HCT116 (cell line): ENCODE data around the gene HCAR3. TPM values are rescaled to one million over a fixed set of nuclear protein-coding genes. Genes with fewer than 3 reads are reported as not detected.
"Not testable (repeated sequence)": the region's sequence is repeated elsewhere in the genome, so short reads cannot be mapped to it uniquely, and the experiment has no call there.

Experiments
- ATAC-seq: fragments of 200-7000 bp; cut with Tn5 transposase; 2 replicates; pipeline ENCODE4 v1.9.1; 2020; ENCODE audit warnings: mild to moderate bottlenecking, moderate library complexity
- BruUV-seq: library from RNA; stranded (reverse); fragments of 400-500 nt; replicated peaks from 2 replicates; lab custom pipeline; 2021; lab: Mats Ljungman, UMichigan
- CTCF ChIA-PET: fragments of 300-600 bp; sonication (Branson Sonifier 250); formaldehyde crosslinking; loops from one replicate; lab custom pipeline; 2021; ENCODE audit warnings: antibody characterized with exemption; lab: Charles Lee
- POLR2A ChIA-PET: fragments of 300-600, 350-600 bp; sonication (Branson Sonifier 250); formaldehyde crosslinking; loops from one replicate; lab custom pipeline; 2021; ENCODE audit warnings: antibody characterized with exemption; lab: Charles Lee
- RAD21 ChIA-PET, 2 experiments: fragments of 300-600 bp; sonication (Branson Sonifier 250); formaldehyde crosslinking; loops; one replicate each; lab custom pipeline; 2023; ENCODE audit warnings: low total read pairs in 2 of 2; ENCODE audit not compliant: uncharacterized antibody in 2 of 2, unreplicated experiment in 2 of 2, low non-redundant PET in 1 of 2; lab: Charles Lee
- DNase-seq: peaks from one replicate; pipeline ENCODE4 v3.0.0-alpha.2; 2010; ENCODE audit warnings: low read depth, low spot score
- H2AFZ ChIP-seq: fragments of 200-600 bp; shearing (Covaris generic), sonication (generic); 2 replicates; pipeline ENCODE4 v1.6.1; 2017; ENCODE audit warnings: low read depth, mixed run types, mixed read lengths, antibody characterized with exemption, low read length; ENCODE audit not compliant: poor library complexity, severe bottlenecking
- H3K27ac ChIP-seq: 2 replicates; pipeline ENCODE4 v1.5.1; 2012; ENCODE audit warnings: low read depth, low read length
- H3K27me3 ChIP-seq: fragments of 200-600 bp; sonication (generic); 2 replicates; pipeline ENCODE4 v1.6.1; 2016; ENCODE audit warnings: mixed run types, low read length, mixed read lengths; ENCODE audit not compliant: insufficient read depth
- H3K36me3 ChIP-seq, 2 experiments: fragments of 200-500 bp in 1 of 2; fragments of 200-600 bp in 1 of 2; sonication (Bioruptor generic) in 1 of 2; sonication (generic) in 1 of 2; 2 replicates each; pipeline versions ENCODE4 v1.5.1 to v1.6.1; 2014 to 2016; ENCODE audit warnings: low read length in 2 of 2, inconsistent platforms in 1 of 2, mixed read lengths in 1 of 2, mixed run types in 1 of 2; ENCODE audit not compliant: insufficient read depth in 2 of 2, control insufficient read depth in 1 of 2
- H3K4me1 ChIP-seq, 2 experiments: fragments of 200-600 bp in 1 of 2; sonication (generic) in 1 of 2; 2 replicates each; pipeline versions ENCODE4 v1.5.1 to v1.6.1; 2012 to 2017; ENCODE audit warnings: low read length in 2 of 2, inconsistent platforms in 1 of 2, mild to moderate bottlenecking in 1 of 2, mixed read lengths in 1 of 2, mixed run types in 1 of 2, moderate library complexity in 1 of 2; ENCODE audit not compliant: insufficient read depth in 2 of 2, control insufficient read depth in 1 of 2
- H3K4me2 ChIP-seq: fragments of 200-600 bp; sonication (generic); 2 replicates; pipeline ENCODE4 v1.6.1; 2017; ENCODE audit warnings: mixed run types, low read length, mixed read lengths
- H3K4me3 ChIP-seq, 2 experiments: fragments of 200-600 bp in 1 of 2; sonication (generic) in 1 of 2; replicated peaks in 1 of 2; 2 replicates each; pipeline ENCODE4 v1.5.1; 2011 to 2016; ENCODE audit warnings: low read length in 2 of 2, control low read depth in 1 of 2, low read depth in 1 of 2, mild to moderate bottlenecking in 1 of 2, mixed read lengths in 1 of 2, mixed run types in 1 of 2
- H3K79me2 ChIP-seq: fragments of 200-600 bp; sonication (generic); 2 replicates; pipeline ENCODE4 v1.6.1; 2017; ENCODE audit warnings: mild to moderate bottlenecking, mixed run types, low read length, moderate library complexity, mixed read lengths; ENCODE audit not compliant: insufficient read depth
- H3K9ac ChIP-seq: fragments of 200-600 bp; sonication (generic); 2 replicates; pipeline ENCODE4 v1.6.1; 2016; ENCODE audit warnings: low read length, mixed read lengths
- H3K9me2 ChIP-seq: fragments of 200-600 bp; sonication (generic), shearing (Covaris generic); 2 replicates; pipeline ENCODE4 v1.6.1; 2017; ENCODE audit warnings: mixed run types, mild to moderate bottlenecking, moderate library complexity; ENCODE audit not compliant: insufficient read depth
- H3K9me3 ChIP-seq, 2 experiments: fragments of 200-500 bp in 1 of 2; fragments of 200-600 bp in 1 of 2; sonication (Bioruptor generic) in 1 of 2; sonication (generic) in 1 of 2; 2 replicates each; pipeline ENCODE4 v1.6.1; 2014 to 2017; ENCODE audit warnings: low read length in 2 of 2, mixed read lengths in 2 of 2, inconsistent platforms in 1 of 2, low read depth in 1 of 2, mild to moderate bottlenecking in 1 of 2, mixed run types in 1 of 2, moderate library complexity in 1 of 2; ENCODE audit not compliant: control insufficient read depth in 1 of 2, insufficient read depth in 1 of 2
- H4K20me1 ChIP-seq: fragments of 200-600 bp; sonication (generic), shearing (Covaris generic); 2 replicates; pipeline ENCODE4 v1.6.1; 2017; ENCODE audit warnings: mixed run types, mild to moderate bottlenecking, moderate library complexity; ENCODE audit not compliant: insufficient read depth
- CBX3 ChIP-seq: IDR thresholded peaks from 2 replicates; pipeline ENCODE4 v1.6.1; 2012; ENCODE audit warnings: low read depth
- EZH2 ChIP-seq: fragments of 200-600 bp; sonication (generic); IDR thresholded peaks from 2 replicates; pipeline ENCODE4 v1.6.1; 2017; ENCODE audit warnings: antibody characterized with exemption, mixed run types
- EZH2phosphoT487 ChIP-seq: fragments of 200-600 bp; IDR thresholded peaks from 2 replicates; pipeline ENCODE4 v1.6.1; 2018; ENCODE audit warnings: antibody characterized with exemption, borderline replicate concordance
- RAD21 ChIP-seq: IDR thresholded peaks from 2 replicates; pipeline ENCODE4 v1.6.1; 2012; ENCODE audit warnings: low read depth, mild to moderate bottlenecking
- intact Hi-C: fragments of 100-400 bp; cut with micrococcal nuclease; formaldehyde crosslinking; loops from 2 replicates; pipeline ENCODE4 v1.10.0; 2022
- total RNA-seq: library from RNA; stranded (reverse); gene quantifications from one replicate; pipeline ENCODE4 v1.2.1, GENCODE V29; 2021; ENCODE audit not compliant: unreplicated experiment
- TF ChIP-seq, protein P1 (sequence below): IDR thresholded peaks from 2 replicates; pipeline ENCODE4 v1.6.1; 2012; ENCODE audit warnings: low read depth

HCAR3 gene
- total RNA-seq, 1 experiment from 2014 or later, result not detected

DNA sequence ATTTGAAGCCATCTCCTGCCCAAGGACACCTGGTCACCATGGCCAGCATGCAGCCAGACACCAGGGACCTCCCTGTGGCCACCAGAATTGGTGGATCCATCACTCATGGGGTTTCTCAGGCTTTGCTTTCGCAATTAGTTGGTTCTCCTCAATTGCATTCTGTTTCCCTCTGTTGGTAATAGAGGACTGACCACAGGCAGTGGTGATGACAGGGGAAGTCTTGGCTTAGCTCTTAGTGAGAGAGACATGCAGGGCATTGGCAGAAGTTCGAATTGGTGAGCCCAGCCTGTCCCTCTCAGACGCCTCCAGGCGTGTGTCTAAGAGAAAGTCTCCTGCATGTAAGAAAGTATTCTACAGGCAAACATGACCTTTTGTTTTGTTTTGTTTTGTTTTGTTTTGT, 34.8 kb downstream of the HCAR3 start:
- no TSS peak for BruUV-seq
- Histone ChIP-seq H3K4me2 (no peak overlapping the region), H3K9me3 (no peaks in the 10 kb centered on the region), H3K27me3 (no peaks in the 10 kb centered on the region), H3K79me2 (no peaks in the 10 kb centered on the region), H3K4me1 (peaks cover 17 to 25% of the 10 kb centered on the region in 2 experiments), H4K20me1 (no peaks in the 10 kb centered on the region)
- TF ChIP-seq CBX3 (no peak), EZH2phosphoT487 (no peak), RAD21 (no peak), EZH2 (no peak)
- TF ChIP-seq, protein P1, sequence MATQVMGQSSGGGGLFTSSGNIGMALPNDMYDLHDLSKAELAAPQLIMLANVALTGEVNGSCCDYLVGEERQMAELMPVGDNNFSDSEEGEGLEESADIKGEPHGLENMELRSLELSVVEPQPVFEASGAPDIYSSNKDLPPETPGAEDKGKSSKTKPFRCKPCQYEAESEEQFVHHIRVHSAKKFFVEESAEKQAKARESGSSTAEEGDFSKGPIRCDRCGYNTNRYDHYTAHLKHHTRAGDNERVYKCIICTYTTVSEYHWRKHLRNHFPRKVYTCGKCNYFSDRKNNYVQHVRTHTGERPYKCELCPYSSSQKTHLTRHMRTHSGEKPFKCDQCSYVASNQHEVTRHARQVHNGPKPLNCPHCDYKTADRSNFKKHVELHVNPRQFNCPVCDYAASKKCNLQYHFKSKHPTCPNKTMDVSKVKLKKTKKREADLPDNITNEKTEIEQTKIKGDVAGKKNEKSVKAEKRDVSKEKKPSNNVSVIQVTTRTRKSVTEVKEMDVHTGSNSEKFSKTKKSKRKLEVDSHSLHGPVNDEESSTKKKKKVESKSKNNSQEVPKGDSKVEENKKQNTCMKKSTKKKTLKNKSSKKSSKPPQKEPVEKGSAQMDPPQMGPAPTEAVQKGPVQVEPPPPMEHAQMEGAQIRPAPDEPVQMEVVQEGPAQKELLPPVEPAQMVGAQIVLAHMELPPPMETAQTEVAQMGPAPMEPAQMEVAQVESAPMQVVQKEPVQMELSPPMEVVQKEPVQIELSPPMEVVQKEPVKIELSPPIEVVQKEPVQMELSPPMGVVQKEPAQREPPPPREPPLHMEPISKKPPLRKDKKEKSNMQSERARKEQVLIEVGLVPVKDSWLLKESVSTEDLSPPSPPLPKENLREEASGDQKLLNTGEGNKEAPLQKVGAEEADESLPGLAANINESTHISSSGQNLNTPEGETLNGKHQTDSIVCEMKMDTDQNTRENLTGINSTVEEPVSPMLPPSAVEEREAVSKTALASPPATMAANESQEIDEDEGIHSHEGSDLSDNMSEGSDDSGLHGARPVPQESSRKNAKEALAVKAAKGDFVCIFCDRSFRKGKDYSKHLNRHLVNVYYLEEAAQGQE, result no peak
- TF ChIP-seq, all 23 proteins: peak for 0
- Histone ChIP-seq H2AFZ (no peak overlapping the region), H3K9me2 (no peaks in the 10 kb centered on the region), H3K27ac (no peak overlapping the region), H3K36me3 (no peaks in the 10 kb centered on the region), H3K4me3 (no peak overlapping the region), H3K9ac (no peak overlapping the region)
- intact Hi-C loops, result no loop called here
- ATAC-seq, result no peak
- ChIA-PET POLR2A (no interaction called here), CTCF (no interaction called here), RAD21 (no interaction called here)
- no peak for DNase-seq

DNA sequence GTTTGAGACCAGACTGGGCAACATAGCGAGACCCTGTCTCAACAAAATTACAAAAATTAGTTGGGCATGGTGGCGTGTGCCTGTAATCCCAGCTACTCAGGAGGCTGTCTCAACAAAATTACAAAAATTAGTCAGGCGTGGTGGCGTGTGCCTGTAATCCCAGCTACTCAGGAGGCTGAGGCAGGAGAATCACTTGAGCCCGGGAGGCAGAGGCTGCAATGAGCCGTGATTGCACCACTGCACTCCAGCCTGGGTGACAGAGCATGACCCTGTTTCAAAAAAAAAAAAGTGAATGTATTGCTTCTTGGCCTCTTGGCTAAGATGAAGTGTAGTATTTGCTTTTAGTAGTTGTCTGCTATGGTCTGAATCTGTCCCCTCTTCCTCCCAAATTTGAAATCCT, 35.6 kb downstream of the HCAR3 start:
- ATAC-seq, BruUV-seq, CTCF ChIA-PET, H3K79me2 ChIP-seq, H3K4me3 ChIP-seq, H3K27me3 ChIP-seq, POLR2A ChIA-PET, H3K4me2 ChIP-seq, H2AFZ ChIP-seq, H4K20me1 ChIP-seq, H3K9me3 ChIP-seq, H3K9ac ChIP-seq, H3K9me2 ChIP-seq, intact Hi-C loops, RAD21 ChIA-PET, H3K36me3 ChIP-seq, H3K27ac ChIP-seq, DNase-seq: not testable (repeated sequence)
- H3K4me1 ChIP-seq, result peaks cover 17 to 25% of the 10 kb centered on the region in 2 experiments

DNA sequence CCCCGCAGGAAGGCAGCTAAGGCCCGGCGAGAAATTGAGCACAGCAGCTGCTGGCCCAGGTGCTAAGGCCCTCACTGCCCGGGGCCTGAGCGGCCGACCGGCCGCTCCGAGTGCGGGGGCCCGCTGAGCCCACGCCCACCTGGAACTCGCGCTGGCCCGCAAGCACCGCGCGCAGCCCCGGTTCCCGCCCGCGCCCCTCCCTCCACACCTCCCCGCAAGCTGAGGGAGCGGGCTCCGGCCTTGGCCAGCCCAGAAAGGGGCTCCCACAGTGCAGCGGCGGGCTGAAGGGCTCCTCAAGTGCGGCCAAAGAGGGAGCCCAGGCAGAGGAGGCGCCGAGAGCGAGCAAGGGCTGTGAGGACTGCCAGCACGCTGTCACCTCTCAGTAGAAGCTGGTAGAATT, 39.8 kb downstream of the HCAR3 start:
- RAD21 ChIA-PET, H3K4me3 ChIP-seq, H3K9ac ChIP-seq, H4K20me1 ChIP-seq, intact Hi-C loops, ATAC-seq, H3K36me3 ChIP-seq, H3K9me2 ChIP-seq, DNase-seq, CTCF ChIA-PET, H3K27ac ChIP-seq, H3K4me2 ChIP-seq, H3K27me3 ChIP-seq, POLR2A ChIA-PET, H3K79me2 ChIP-seq, BruUV-seq, H2AFZ ChIP-seq, H3K9me3 ChIP-seq: not testable (repeated sequence)
- H3K4me1 ChIP-seq, result peaks cover 17 to 25% of the 10 kb centered on the region in 2 experiments
